Stimulated activated CD4-positive, alpha-beta T cell treated with anti-CD3 and anti-CD28 coated beads, Interleukin-1b, Interleukin-23, amount 100 ng/mL, for 4 hours (primary cell): ENCODE results near the gene SULT2B1.

ENCODE experiments used
- DNase-seq, 2 donors: peaks; one replicate each; pipeline ENCODE4 v3.0.0-alpha.2; 2020; ENCODE audit warnings: low read depth in 2 of 2

SULT2B1 gene

GRCh38 chr19:48634424-48635262, 82.7 kb downstream of the SULT2B1 start:
- DNase-seq = peak; percentile 88 to 95

GRCh38 chr19:48635263-48635965, 83.4 kb downstream of the SULT2B1 start:
- peak; percentile 68 to 76 for DNase-seq

GRCh38 chr19:48635966-48636858, 84.2 kb downstream of the SULT2B1 start:
- DNase-seq = no peak

- no peak for DNase-seq
These were observed 85.0 kb downstream of the SULT2B1 start, which contains the start of gene DBP for GRCh38 chr19:48636859-48637448. Gene DBP, minus strand, starts transcription at chr19:48637379. Its CDS starts 385 bp downstream, at chr19:48636994.

DNA sequence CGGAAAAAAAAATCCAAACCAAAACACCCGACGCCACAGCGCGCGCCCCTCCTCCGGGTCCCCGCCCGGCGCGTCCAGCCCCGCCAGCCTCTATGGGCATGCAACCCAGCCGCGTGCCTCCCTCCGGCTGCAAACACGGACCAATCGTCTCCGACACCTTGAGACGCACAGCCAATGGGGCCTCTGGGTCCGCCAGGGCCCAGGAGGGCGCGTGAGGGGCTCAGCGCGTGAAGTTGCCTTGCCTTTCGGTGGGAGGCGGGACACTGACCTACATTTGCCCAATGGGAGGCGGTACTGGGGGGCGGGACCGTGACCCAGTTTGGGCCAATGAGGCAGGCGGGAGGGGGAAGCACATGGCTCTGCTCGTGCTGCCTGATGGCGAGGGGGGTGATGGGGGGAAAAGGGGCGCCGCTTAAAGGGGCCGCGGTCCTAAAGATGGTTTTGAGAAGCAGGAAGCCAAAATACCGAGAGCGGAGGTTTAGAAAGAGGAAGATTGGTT, 85.5 kb downstream of the SULT2B1 start:
- peak; percentile 97 to 99 for DNase-seq

- DNase-seq = peak; percentile 65 to 70
These were observed 86.2 kb downstream of the SULT2B1 start for GRCh38 chr19:48637948-48638830.

DNA sequence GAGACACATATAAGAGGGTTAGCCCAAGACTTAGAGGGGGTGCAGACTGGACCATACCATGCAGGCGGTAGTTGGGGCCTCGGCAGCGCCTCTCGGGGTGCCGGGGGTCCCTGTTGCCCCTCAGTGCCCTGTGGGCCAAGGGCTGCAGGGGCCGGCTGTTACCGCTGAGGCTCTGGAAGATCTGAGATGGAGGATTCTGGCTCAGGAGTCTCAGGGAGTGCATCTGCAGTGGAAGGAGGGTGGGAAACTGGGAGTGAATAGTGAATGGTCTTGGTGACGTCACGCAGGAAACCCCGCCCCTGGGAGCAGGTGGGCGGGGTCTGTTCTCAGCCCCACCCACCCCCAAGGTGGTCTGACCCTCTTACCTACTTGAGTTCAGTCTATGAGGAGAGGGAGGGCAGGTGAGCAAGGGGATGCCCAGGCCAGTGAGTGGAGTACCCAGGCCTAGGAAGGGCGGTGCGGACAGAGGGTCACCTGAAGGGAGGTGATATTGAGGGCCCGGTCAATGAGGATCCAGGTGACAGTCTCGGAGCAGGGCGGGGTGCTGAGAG, 86.9 kb downstream of the SULT2B1 start:
- no peak for DNase-seq

- DNase-seq = no peak
These were observed 87.8 kb downstream of the SULT2B1 start for GRCh38 chr19:48639483-48640375.

DNA sequence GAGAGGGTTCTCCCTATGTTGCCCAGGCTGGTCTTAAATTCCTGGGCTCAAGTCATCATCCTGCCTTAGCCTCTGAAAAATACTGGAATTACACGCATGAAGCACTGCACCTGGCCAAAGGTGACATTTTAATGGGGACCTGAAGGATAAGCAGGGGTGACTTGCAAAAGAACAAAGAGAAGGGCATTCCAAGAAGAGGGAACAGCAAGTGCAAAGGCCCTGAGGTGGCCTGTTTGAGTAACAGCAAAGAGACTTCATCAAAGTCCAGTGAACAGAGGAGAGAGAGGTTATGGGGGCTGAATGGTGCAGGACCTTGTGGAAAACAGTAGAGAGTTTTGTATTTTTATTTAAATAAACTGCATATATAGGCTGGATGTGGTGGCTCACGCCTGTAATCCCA, 89.9 kb downstream of the SULT2B1 start:
- no peak for DNase-seq

DNA sequence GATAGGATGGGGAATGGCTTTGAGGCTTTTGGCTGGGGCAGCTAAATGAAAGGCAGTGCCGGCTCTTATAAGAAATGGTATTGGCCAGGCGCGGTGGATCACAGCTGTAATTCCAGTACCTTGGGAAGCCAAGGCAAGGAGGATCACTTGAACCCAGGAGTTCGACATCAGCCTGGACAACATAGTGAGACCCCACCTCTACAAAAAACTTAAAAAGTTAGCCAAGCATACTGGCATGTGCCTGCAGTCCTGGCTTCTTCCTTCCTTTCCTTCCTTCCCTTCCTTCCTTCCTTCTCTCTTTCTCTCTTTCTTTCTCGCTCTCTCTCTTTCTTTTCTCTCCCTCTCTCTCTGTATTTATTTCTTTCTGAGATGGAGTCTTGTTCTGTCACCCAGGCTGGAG, 90.9 kb downstream of the SULT2B1 start:
- no peak for DNase-seq

- DNase-seq = no peak
These were observed 92.4 kb downstream of the SULT2B1 start for GRCh38 chr19:48644355-48644754.

GRCh38 chr19:48644839-48645619, 93.1 kb downstream of the SULT2B1 start:
- peak; percentile 56 to 64 for DNase-seq

DNA sequence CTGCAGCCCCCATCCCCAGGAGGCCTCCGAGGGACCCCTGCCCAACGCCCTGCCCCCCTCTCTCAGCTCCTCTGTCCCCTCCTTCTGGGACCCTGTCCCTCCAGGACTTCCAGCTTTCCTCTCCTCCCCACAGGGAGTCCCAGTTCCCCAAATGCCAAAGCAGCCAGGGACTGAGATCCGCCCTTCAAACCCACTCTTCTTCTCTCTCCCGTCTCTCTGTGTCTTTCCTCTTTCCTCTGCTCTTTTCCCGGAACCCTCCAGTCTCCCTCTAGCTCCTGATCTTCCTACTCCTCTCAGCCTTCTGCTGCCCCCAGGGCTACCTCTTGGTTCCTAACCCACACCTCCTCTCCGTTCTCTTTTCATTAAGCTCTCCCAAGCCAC, 93.6 kb downstream of the SULT2B1 start:
- DNase-seq = no peak

GRCh38 chr19:48646001-48646721, 94.2 kb downstream of the SULT2B1 start, which contains the start of gene CA11:
Gene CA11, minus strand, starts transcription at chr19:48646187. Its CDS starts 555 bp downstream, at chr19:48645632.
- peak; percentile 87 to 89 for DNase-seq

GRCh38 chr19:48646722-48647216, 94.8 kb downstream of the SULT2B1 start:
- no peak for DNase-seq

- DNase-seq = no peak
These were observed 96.2 kb downstream of the SULT2B1 start for GRCh38 chr19:48648134-48648533.
